PC-9 (cell line): ENCODE data around the gene LIPC.

Source experiments
- CTCF ChIP-seq: fragments of 200-600 bp; sonication (generic); conservative IDR thresholded peaks from 2 replicates; pipeline ENCODE4 v1.6.1; 2017; ENCODE audit warnings: mixed run types, antibody characterized with exemption, mild to moderate bottlenecking, moderate library complexity
- EZH2 ChIP-seq: fragments of 200-600 bp; sonication (generic); IDR thresholded peaks from 2 replicates; pipeline ENCODE4 v1.8.0; 2017; ENCODE audit warnings: antibody characterized with exemption, low read depth

GRCh38 chr15:58538225-58538727 lies 106.5 kb downstream of the LIPC start:
- no peak for TF ChIP-seq CTCF
- no peak for TF ChIP-seq EZH2
